IMR-90 (cell line): ENCODE measurements around the gene MIEF2. TPM values are rescaled to one million over a fixed set of nuclear protein-coding genes. Genes with fewer than 3 reads are reported as not detected.

Source experiments
- ATAC-seq: fragments of 200-7000 bp; cut with Tn5 transposase; 2 replicates; pipeline ENCODE4 v1.9.1; 2020; ENCODE audit warnings: low read depth, mild to moderate bottlenecking, moderate library complexity
- BruUV-seq: library from RNA; stranded (reverse); fragments of 400-500 nt; replicated peaks from 2 replicates; lab custom pipeline; 2021; lab: Mats Ljungman, UMichigan
- CTCF ChIA-PET: fragments of 300-600 bp; formaldehyde crosslinking; extraction: SDS; loops from one replicate; lab custom pipeline; 2021; ENCODE audit warnings: antibody characterized with exemption; lab: Yijun Ruan, JAX
- POLR2A ChIA-PET: fragments of 300-600 bp; sonication (Branson Sonifier 250); formaldehyde crosslinking; loops from one replicate; lab custom pipeline; 2022; ENCODE audit warnings: antibody characterized with exemption; ENCODE audit not compliant: unreplicated experiment; lab: Charles Lee
- DNase-seq: peaks from one replicate; pipeline ENCODE4 v3.0.0; 2013
- H2AFZ ChIP-seq: replicated peaks from 2 replicates; pipeline ENCODE3; 2013; ENCODE audit warnings: low read length, mild to moderate bottlenecking; ENCODE audit not compliant: poor library complexity
- H2AK5ac ChIP-seq: 2 replicates; pipeline ENCODE4 v1.6.1; 2013; ENCODE audit warnings: low read depth, low read length, inconsistent platforms
- H2AK9ac ChIP-seq: replicated peaks from 2 replicates; pipeline ENCODE3; 2013; ENCODE audit warnings: mild to moderate bottlenecking, low read depth, low read length, moderate library complexity; ENCODE audit not compliant: poor library complexity
- H2BK120ac ChIP-seq: 2 replicates; pipeline ENCODE4 v1.6.1; 2013; ENCODE audit warnings: low read depth, low read length, inconsistent platforms
- H2BK15ac ChIP-seq: 3 replicates; pipeline ENCODE4 v1.6.1; 2013; ENCODE audit warnings: low read depth, low read length, inconsistent platforms
- H2BK20ac ChIP-seq: 2 replicates; pipeline ENCODE4 v1.6.1; 2013; ENCODE audit warnings: low read depth, mild to moderate bottlenecking, inconsistent platforms, low read length, moderate library complexity
- H2BK5ac ChIP-seq: 2 replicates; pipeline ENCODE4 v1.6.1; 2013; ENCODE audit warnings: mild to moderate bottlenecking, low read depth, low read length, inconsistent platforms; ENCODE audit not compliant: poor library complexity, severe bottlenecking
- H3K14ac ChIP-seq: replicated peaks from 2 replicates; pipeline ENCODE4 v1.6.1; 2013; ENCODE audit warnings: low read depth, low read length, inconsistent platforms
- H3K18ac ChIP-seq: 2 replicates; pipeline ENCODE4 v1.6.1; 2013; ENCODE audit warnings: low read depth, low read length, control low read depth
- H3K23ac ChIP-seq: 2 replicates; pipeline ENCODE4 v1.6.1; 2013; ENCODE audit warnings: low read depth, low read length, inconsistent platforms
- H3K27ac ChIP-seq: 2 replicates; pipeline ENCODE4 v1.5.1; 2013; ENCODE audit warnings: mild to moderate bottlenecking, control low read depth, low read length; ENCODE audit not compliant: insufficient read depth
- H3K27me3 ChIP-seq: 2 replicates; pipeline ENCODE4 v1.6.1; 2013; ENCODE audit warnings: low read length; ENCODE audit not compliant: control insufficient read depth, insufficient read depth
- H3K36me3 ChIP-seq: 2 replicates; pipeline ENCODE4 v1.6.1; 2013; ENCODE audit warnings: low read length, mixed read lengths; ENCODE audit not compliant: control insufficient read depth, insufficient read depth
- H3K4ac ChIP-seq: 2 replicates; pipeline ENCODE4 v1.6.1; 2013; ENCODE audit warnings: low read depth, low read length, inconsistent platforms
- H3K4me1 ChIP-seq: 2 replicates; pipeline ENCODE4 v1.6.1; 2013; ENCODE audit warnings: low read length, mixed read lengths; ENCODE audit not compliant: control insufficient read depth, insufficient read depth
- H3K4me2 ChIP-seq: 2 replicates; pipeline ENCODE4 v1.6.1; 2013; ENCODE audit warnings: low read depth, mild to moderate bottlenecking, control low read depth, low read length, moderate library complexity
- H3K4me3 ChIP-seq: 2 replicates; pipeline ENCODE4 v1.5.1; 2013; ENCODE audit warnings: low read depth, mild to moderate bottlenecking, control low read depth, low read length, moderate library complexity; ENCODE audit not compliant: insufficient read depth
- H3K56ac ChIP-seq: 2 replicates; pipeline ENCODE4 v1.6.1; 2013; ENCODE audit warnings: low read length, inconsistent platforms; ENCODE audit not compliant: insufficient read depth; ENCODE audit errors: extremely low read depth
- H3K79me1 ChIP-seq, 2 experiments: 2 replicates each; pipeline ENCODE4 v1.6.1; 2013; ENCODE audit warnings: low read length in 2 of 2, inconsistent platforms in 1 of 2, low read depth in 1 of 2
- H3K9ac ChIP-seq: 2 replicates; pipeline ENCODE4 v1.6.1; 2013; ENCODE audit warnings: low read depth, low read length, control low read depth
- H3K9me1 ChIP-seq: 2 replicates; pipeline ENCODE4 v1.6.1; 2013; ENCODE audit warnings: low read length, inconsistent platforms; ENCODE audit not compliant: insufficient read depth
- H3K9me3 ChIP-seq: 2 replicates; pipeline ENCODE4 v1.6.1; 2013; ENCODE audit warnings: low read length; ENCODE audit not compliant: control insufficient read depth, insufficient read depth
- H4K20me1 ChIP-seq: 2 replicates; pipeline ENCODE4 v1.6.1; 2013; ENCODE audit warnings: low read length, inconsistent platforms; ENCODE audit not compliant: insufficient read depth
- H4K5ac ChIP-seq: 2 replicates; pipeline ENCODE4 v1.6.1; 2013; ENCODE audit warnings: mild to moderate bottlenecking, low read depth, low read length, control low read depth
- H4K8ac ChIP-seq, 2 experiments: 2 replicates each; pipeline ENCODE4 v1.6.1; 2013; ENCODE audit warnings: low read depth in 2 of 2, low read length in 2 of 2, control low read depth in 1 of 2, inconsistent platforms in 1 of 2
- H4K91ac ChIP-seq: 2 replicates; pipeline ENCODE4 v1.6.1; 2013; ENCODE audit warnings: low read depth, low read length, inconsistent platforms; ENCODE audit not compliant: insufficient read depth
- RAD21 ChIP-seq: IDR thresholded peaks from 2 replicates; pipeline ENCODE4 v1.6.1; 2012; ENCODE audit warnings: low read length, improper control_type of control experiment
- RFX5 ChIP-seq: IDR thresholded peaks from 2 replicates; pipeline ENCODE4 v1.8.0; 2012; ENCODE audit warnings: low read depth, mild to moderate bottlenecking, low read length, moderate library complexity
- WGBS, 2 experiments: methylation state at CpG; one replicate each; pipeline versions ENCODE4 v1.1.5 to v1.1.7; 2013; ENCODE audit warnings: missing lambda C conversion rate in 2 of 2; ENCODE audit not compliant: insufficient read length in 1 of 2; ENCODE audit errors: extremely low coverage in 2 of 2; 5-methylcytosine and 5-hydroxymethylcytosine counted together
- dilution Hi-C: fragments of 300-500 bp; cut with HindIII; formaldehyde crosslinking; loops from one replicate; pipeline ENCODE4 v1.14.3; 2018; ENCODE audit warnings: low sequenced_read_pairs; ENCODE audit not compliant: unreplicated experiment
- in situ Hi-C: fragments of 300-500 bp; cut with MboI; formaldehyde crosslinking; loops from 3 replicates; pipeline ENCODE4 v1.14.3; 2019; ENCODE audit warnings: low sequenced_read_pairs, inconsistent platforms, mixed read lengths
- intact Hi-C: fragments of 100-400 bp; cut with micrococcal nuclease; formaldehyde crosslinking; loops from 2 replicates; pipeline ENCODE4 v1.10.0; 2022
- polyA plus RNA-seq, 3 experiments: library from polyadenylated mRNA; depleted of rRNA; stranded (reverse); fragments of >200 nt; gene quantifications; 2 replicates each; pipeline ENCODE4 v1.2.3, GENCODE V29; 2012; ENCODE audit warnings: low replicate concordance in 1 of 3
- total RNA-seq: library from RNA; depleted of rRNA; stranded (reverse); fragments of >200 nt; gene quantifications from 2 replicates; pipeline ENCODE4 v1.2.3, GENCODE V29; 2012

Gene MIEF2
- total and polyA plus RNA-seq, 2 of the 4 experiments (the other 2 are of a cell fraction): 9.1 to 26.6 TPM

DNA sequence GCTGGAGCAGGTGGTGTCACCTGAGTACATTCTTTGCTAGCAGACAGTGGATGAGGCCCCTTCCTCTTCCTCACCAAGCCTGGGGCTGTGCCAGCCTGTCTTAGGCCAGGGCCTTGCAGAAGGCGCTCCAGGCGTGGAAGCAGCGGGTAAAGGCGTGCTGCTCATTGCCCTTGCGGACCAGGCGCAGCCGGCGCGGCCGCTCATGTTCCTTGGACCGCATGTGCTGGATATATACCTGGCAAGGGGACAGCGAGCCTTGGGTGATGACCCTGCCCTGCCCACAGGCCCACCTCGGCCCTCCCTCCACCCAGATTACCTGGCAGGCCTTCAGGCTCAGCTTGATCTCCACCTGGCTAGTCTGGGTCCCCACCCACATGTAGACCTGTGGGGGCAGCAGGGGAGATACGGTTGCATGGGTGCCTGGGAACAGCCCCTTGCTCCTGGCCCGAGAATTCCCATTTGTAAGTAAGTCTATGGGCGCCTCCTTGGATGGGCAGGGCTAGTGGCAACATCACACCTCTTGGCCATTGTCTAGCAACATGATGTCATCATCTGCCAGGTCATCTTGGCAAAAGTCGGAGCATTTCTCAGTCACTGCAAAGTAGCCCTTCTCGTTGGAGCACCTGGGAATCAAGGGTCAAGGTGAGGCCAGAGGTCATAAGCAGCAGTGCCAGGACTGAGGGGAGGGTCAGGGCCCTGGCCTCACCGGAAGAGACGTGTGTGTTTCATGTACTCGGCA lies 15.3 kb upstream of the MIEF2 start:
- H2AK9ac ChIP-seq: no peak overlapping the region
- H4K5ac ChIP-seq: no peak overlapping the region
- no peak for DNase-seq
- no TSS peak for BruUV-seq
- no peak overlapping the region for H3K4me3 ChIP-seq
- WGBS, 2 experiments: 80% methylated on average over 7 of the region's 21 CpGs; no CpG with 5 or more reads in 1 of the 2 experiments
- H4K8ac ChIP-seq: no peak overlapping the region
- in situ Hi-C loops: no loop called here
- no peak overlapping the region for H4K91ac ChIP-seq
- ATAC-seq: no peak
- no peaks in the 10 kb centered on the region for H3K4me1 ChIP-seq
- no peak overlapping the region for H3K14ac ChIP-seq
- H3K27ac ChIP-seq: no peak overlapping the region
- no peaks in the 10 kb centered on the region for H3K9me3 ChIP-seq
- H2AK5ac ChIP-seq: no peak overlapping the region
- dilution Hi-C loops: no loop called here
- no peak overlapping the region for H3K18ac ChIP-seq
- no peak overlapping the region for H2BK120ac ChIP-seq
- no peak overlapping the region for H2BK20ac ChIP-seq
- intact Hi-C loops: no loop called here
- ChIA-PET CTCF (no interaction called here), POLR2A (no interaction called here)
- H3K4me2 ChIP-seq: no peak overlapping the region
- H2AFZ ChIP-seq: peak overlapping the region; percentile 32
- H3K23ac ChIP-seq: no peak overlapping the region
- TF ChIP-seq RFX5: peak; percentile 57; the same call in 1 of the 2 replicates
- no peak for TF ChIP-seq RAD21
- no peak overlapping the region for H2BK15ac ChIP-seq
- no peaks in the 10 kb centered on the region for H3K27me3 ChIP-seq
- no peak overlapping the region for H3K4ac ChIP-seq
- H3K9ac ChIP-seq: no peak overlapping the region
- H3K56ac ChIP-seq: no peak overlapping the region
- no peak overlapping the region for H2BK5ac ChIP-seq
- peaks cover 3 to 20% of the 10 kb centered on the region in 2 experiments; a peak in 2 of 4 replicates for H3K79me1 ChIP-seq
- H4K20me1 ChIP-seq: peaks cover 35% of the 10 kb centered on the region
- H3K9me1 ChIP-seq: peaks cover 3% of the 10 kb centered on the region
- peaks cover 79% of the 10 kb centered on the region for H3K36me3 ChIP-seq
